ENCODE data around the gene CBLN3.
"Not testable (repeated sequence)": the region's sequence is repeated elsewhere in the genome, so short reads cannot be mapped to it uniquely, and the experiment has no call there.

The CBLN3 gene

DNA sequence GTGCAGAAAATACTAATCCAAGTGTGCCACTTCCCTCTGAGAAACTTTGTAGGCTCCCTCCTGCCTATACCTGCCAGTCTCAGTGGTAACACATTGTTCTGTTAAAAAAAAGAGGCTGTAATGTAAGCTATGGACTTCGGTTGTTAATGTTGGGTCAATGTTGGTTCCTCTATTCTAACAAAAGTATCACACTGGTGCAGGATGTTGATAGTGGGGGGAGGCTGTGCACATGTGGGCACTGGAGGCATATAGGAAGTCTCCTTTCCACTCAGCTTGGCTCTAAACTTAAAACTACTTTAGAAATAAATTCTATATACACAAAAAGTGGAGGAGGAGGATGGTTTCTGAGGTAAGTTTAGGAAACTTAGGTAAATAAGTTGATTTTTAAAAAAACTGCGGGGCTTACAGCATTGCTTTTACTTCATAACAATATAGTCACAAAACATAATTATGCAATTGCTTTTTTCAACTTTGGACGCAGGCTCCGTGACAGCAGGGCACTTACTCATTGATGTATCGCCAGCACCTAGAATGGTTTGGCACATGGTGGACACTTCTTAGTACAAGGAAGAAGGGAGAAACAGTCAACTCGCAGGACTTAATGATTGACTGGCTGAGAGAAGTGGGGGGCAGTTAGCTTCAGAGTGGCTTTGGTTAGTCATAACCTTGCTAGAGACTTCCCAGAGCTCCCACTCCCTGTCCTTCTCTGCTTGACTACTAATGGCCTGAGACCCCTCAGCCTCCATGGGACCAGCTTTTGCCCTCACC is 38.6 kb downstream of the CBLN3 start:
- H3K4me3 Mint-ChIP-seq: no peak overlapping the region
- H3K9me3 Mint-ChIP-seq: no peaks in the 10 kb centered on the region
- peaks cover 20% of the 10 kb centered on the region for H3K27me3 Mint-ChIP-seq
- no peak overlapping the region for H3K27ac Mint-ChIP-seq
- H3K36me3 Mint-ChIP-seq (ENCODE audit: low read depth): no peaks in the 10 kb centered on the region
- no peaks in the 10 kb centered on the region for H3K4me1 Mint-ChIP-seq (ENCODE audit: low read depth)

DNA sequence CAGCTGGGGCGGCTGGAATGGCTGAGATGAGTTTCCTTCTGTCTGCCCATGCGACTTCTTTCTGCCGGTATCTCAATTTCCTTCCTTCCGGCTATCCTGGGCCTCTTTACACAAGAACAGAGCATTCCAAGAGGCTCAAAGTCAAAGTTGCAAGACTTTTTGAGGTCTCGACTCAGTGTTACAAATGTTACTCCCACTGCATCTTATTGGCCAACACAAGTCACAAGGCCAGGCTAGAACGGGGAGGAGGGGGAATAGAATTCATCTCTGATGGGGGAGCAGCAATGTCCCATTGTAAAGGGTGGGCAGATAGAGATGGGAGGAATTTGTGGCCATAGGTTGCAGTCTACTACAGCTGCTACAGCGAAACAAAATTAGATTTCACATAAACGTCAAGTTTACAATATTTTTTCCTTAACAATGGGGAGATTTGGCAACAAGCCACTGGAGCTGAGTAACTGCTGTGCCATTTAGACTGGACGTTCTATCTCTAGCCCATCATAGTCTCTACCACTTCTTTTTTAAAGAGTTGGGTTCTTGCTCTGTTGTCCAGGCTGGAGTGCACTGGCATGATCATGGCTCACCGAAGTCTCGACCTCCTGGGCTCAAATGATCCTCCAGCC is 40.1 kb downstream of the CBLN3 start:
- Mint-ChIP-seq H3K36me3 (ENCODE audit: low read depth) (no peaks in the 10 kb centered on the region), H3K27ac (no peak overlapping the region), H3K4me3 (no peak overlapping the region), H3K27me3 (peaks cover 23% of the 10 kb centered on the region), H3K9me3 (no peaks in the 10 kb centered on the region), H3K4me1 (ENCODE audit: low read depth) (no peaks in the 10 kb centered on the region)

DNA sequence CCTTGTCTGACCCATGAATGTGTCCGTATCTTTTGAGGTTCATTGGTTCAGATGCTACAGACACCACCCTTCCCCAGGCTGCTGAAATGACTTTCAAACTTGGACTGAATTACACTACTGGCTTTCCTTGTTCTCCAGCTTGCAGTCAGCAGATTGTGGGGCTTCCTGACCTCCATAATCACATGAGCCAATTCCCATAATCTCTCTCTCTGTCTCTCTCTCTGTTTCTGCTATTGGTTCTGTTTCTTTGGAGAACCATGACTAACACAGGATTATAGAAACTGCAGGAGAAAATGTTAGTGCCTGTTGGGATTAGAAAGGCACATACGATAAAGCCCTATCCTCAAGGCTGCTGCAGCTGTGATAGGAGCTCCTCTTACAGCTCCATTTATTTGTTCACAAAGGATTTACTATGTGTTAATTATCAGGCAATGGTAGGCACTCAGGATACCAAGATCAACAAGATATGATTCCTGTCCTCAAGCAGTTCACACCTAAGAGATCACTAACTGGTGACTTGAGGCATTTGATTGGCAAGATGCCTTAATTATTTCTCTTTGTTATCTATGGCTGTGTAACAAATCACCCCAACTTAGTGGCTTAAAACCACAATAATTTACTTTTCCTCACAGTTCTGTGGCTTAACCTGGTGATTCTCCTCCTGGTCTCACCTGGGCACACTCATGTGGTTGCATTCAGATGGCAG is 40.8 kb downstream of the CBLN3 start:
- Mint-ChIP-seq H3K36me3 (ENCODE audit: low read depth) (no peaks in the 10 kb centered on the region), H3K4me3 (no peak overlapping the region), H3K27me3 (peaks cover 25% of the 10 kb centered on the region), H3K9me3 (no peaks in the 10 kb centered on the region), H3K27ac (no peak overlapping the region), H3K4me1 (ENCODE audit: low read depth) (no peaks in the 10 kb centered on the region)

DNA sequence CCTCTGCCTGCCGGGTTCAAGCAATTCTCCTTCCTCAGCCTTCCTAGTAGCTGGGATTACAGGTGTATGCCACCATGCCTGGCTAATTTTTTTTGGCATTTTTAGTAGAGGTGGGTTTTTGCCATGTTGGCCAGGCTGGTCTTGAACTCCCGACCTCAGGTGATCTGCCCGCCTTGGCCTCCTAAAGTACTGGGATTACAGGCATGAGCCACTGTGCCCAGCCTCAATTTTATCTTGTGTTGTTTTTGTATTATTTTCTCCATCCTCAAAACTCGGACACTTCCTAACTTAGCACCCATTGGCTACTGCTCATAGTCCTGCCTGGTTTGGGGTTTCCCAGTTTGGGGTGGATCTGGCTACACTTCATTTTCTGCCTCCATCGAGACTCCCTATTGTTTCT is 41.9 kb downstream of the CBLN3 start:
- not testable (repeated sequence) for H3K4me1 Mint-ChIP-seq (ENCODE audit: low read depth); H3K9me3 Mint-ChIP-seq; H3K27ac Mint-ChIP-seq; H3K36me3 Mint-ChIP-seq (ENCODE audit: low read depth); H3K4me3 Mint-ChIP-seq
- peaks cover 25% of the 10 kb centered on the region for H3K27me3 Mint-ChIP-seq

DNA sequence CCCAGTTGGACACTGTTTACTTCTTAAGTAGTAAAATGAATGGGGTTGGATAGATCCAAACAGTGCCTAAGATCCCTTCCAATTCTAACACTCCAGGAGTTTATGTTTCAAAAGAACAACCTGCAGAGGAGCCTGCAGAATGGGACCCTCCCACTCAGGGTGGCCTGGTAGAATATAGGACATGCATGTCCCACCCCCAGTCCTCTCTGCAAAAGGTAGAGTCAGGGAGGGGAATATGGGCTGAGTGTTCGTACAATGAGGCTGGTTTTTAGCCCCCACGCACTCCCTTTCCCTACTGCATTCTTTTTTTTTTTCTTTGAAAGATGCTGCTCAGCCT is 42.5 kb downstream of the CBLN3 start:
- H3K27me3 Mint-ChIP-seq: peaks cover 25% of the 10 kb centered on the region

DNA sequence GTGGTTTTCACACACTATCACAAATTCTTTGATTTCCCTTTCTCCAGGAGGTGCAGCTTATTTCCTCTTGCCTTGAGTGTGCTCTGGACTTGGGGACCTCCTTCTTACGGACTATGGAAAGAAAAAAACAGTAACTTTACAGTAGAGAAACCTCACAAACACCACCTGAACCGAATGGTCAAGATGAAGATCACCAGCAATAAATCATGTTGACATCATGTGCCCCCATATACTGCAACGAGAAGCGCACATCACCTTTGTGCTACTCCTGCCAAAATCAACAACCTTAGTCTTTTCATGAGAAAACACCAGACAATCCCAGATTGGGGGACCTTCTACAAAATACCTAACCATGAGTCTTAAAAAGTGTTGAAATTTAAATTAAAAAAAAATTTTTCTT is 43.9 kb downstream of the CBLN3 start:
- H3K36me3 Mint-ChIP-seq (ENCODE audit: low read depth): no peaks in the 10 kb centered on the region
- H3K4me1 Mint-ChIP-seq (ENCODE audit: low read depth): no peaks in the 10 kb centered on the region
- H3K27ac Mint-ChIP-seq: no peak overlapping the region
- H3K9me3 Mint-ChIP-seq: no peaks in the 10 kb centered on the region
- H3K27me3 Mint-ChIP-seq: peaks cover 19% of the 10 kb centered on the region
- no peak overlapping the region for H3K4me3 Mint-ChIP-seq

More for the DNA sequence above, 42.5 kb downstream of the CBLN3 start:
- Mint-ChIP-seq H3K4me1 (ENCODE audit: low read depth) (no peaks in the 10 kb centered on the region), H3K27ac (no peak overlapping the region), H3K4me3 (no peak overlapping the region), H3K36me3 (ENCODE audit: low read depth) (no peaks in the 10 kb centered on the region), H3K9me3 (no peaks in the 10 kb centered on the region)

DNA sequence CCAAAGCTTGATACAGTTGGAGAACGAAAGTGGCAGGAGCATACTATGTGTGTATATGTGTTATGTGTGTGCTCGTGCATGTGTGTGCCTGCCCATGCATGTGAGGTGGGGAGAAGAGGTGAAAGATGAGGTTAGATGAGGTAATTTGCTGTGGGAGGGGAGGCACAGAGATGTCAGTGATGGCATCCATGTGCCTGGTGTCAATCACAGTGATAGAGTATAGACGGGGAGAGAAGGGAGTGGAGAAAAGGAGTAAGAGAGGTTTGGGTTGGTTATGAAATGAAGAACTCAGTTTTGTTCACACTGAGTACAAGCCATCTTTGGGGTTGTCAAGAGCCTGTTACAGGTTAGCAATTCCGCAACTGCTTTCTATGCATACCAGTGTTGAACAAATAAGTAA is 45.3 kb downstream of the CBLN3 start:
- no peaks in the 10 kb centered on the region for H3K9me3 Mint-ChIP-seq
- H3K4me3 Mint-ChIP-seq: no peak overlapping the region
- no peaks in the 10 kb centered on the region for H3K4me1 Mint-ChIP-seq (ENCODE audit: low read depth)
- peaks cover 19% of the 10 kb centered on the region for H3K27me3 Mint-ChIP-seq
- no peaks in the 10 kb centered on the region for H3K36me3 Mint-ChIP-seq (ENCODE audit: low read depth)
- no peak overlapping the region for H3K27ac Mint-ChIP-seq

DNA sequence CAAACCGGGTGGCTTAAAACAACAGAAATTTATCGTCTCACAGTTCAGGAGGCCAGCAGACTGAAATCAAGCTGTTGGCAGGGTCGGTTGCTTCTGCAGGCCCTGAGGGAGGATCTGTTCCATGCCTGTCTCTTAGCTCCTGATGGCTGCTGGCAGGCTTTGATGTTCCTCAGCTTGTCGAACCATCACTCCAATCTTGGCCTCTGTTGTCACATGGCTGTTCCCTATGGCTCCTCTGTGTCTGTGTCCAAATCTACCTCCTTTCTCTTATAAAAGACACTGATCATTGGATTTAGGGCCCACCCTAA is 47.5 kb downstream of the CBLN3 start:
- Mint-ChIP-seq H3K36me3 (ENCODE audit: low read depth) (no peaks in the 10 kb centered on the region), H3K27ac (no peak overlapping the region), H3K27me3 (peaks cover 13% of the 10 kb centered on the region)

DNA sequence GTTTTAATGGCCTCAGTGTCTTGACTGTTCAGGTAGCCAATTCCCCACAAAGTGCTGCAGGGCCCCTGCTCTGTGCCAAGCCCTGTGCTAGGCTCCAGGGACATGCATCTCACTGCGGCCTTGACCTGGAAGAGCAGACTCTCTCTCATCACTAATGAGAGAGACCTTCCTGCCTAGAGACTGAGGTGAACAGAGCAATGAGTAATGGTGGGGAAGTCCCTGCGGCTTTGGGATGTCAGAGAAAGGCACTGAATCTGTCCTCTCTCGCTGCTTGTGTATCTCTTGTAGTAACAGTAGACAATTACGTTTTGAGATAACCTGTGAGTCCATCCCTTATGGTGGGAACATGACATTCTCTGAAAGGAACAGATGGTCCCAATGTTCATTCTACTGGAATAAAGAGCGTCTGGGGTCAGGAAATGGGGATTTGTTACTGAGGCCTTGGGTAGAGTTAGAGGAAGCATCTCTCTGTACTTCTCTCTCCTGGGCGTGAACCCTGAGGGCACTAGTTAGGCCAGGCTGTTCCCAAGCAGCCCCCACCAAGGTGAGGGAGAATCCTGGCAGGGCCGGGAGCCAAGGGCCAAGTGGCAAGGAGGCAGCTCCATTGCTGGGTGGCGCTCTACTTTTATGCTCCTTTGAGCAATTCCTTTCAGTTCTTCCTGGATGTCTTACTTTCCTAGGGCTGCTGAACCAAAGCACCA is 48.0 kb downstream of the CBLN3 start:
- Mint-ChIP-seq H3K4me1 (ENCODE audit: low read depth) (no peaks in the 10 kb centered on the region), H3K27ac (no peak overlapping the region), H3K9me3 (no peaks in the 10 kb centered on the region), H3K36me3 (ENCODE audit: low read depth) (no peaks in the 10 kb centered on the region), H3K4me3 (no peak overlapping the region), H3K27me3 (peaks cover 8% of the 10 kb centered on the region)

More for the DNA sequence above, 47.5 kb downstream of the CBLN3 start:
- Mint-ChIP-seq H3K4me1 (ENCODE audit: low read depth) (no peaks in the 10 kb centered on the region), H3K9me3 (no peaks in the 10 kb centered on the region), H3K4me3 (no peak overlapping the region)

DNA sequence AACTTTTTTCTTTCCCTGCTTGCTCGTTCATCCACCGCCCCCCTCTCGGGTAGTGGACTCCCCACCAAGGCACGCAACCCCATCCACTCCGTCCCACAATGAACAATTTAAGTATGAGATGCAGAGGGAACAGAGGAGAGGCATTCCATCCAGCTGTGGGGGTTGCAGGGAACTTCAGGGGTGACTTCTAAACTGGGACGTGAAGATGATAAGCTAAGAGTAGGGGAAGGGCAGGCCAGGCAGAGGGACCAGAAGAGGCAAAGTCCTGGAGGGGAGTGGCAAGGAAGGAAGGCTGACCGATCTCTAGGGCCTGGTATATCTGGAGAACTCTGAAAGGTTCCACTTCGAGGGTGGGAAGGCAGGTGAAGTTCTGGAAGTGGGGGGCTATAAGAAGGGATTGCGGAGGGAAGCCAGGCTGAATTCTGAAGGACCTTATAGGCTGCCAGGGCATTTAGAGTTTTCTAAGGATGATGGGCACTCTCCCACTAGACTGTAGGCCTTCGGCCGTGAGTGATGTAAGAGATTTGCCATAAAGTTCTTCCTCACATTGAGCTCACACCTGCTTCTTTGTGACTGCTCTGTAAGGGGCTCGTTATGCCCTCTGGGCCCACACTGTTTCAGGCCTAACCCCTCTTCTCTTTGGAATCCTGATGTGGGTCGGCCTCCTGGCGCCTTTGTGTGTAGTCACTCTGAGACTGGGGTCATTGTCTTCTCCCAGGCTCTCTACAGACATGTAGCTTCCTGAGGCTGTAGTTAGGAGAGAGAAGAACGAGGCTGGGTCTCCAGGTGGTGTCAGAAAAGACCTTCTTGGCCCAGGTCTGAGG is 49.3 kb downstream of the CBLN3 start:
- H3K36me3 Mint-ChIP-seq (ENCODE audit: low read depth): no peaks in the 10 kb centered on the region
- peaks cover 4% of the 10 kb centered on the region for H3K27me3 Mint-ChIP-seq
- H3K4me1 Mint-ChIP-seq (ENCODE audit: low read depth): no peaks in the 10 kb centered on the region
- no peak overlapping the region for H3K27ac Mint-ChIP-seq
- H3K4me3 Mint-ChIP-seq: no peak overlapping the region
- no peaks in the 10 kb centered on the region for H3K9me3 Mint-ChIP-seq

DNA sequence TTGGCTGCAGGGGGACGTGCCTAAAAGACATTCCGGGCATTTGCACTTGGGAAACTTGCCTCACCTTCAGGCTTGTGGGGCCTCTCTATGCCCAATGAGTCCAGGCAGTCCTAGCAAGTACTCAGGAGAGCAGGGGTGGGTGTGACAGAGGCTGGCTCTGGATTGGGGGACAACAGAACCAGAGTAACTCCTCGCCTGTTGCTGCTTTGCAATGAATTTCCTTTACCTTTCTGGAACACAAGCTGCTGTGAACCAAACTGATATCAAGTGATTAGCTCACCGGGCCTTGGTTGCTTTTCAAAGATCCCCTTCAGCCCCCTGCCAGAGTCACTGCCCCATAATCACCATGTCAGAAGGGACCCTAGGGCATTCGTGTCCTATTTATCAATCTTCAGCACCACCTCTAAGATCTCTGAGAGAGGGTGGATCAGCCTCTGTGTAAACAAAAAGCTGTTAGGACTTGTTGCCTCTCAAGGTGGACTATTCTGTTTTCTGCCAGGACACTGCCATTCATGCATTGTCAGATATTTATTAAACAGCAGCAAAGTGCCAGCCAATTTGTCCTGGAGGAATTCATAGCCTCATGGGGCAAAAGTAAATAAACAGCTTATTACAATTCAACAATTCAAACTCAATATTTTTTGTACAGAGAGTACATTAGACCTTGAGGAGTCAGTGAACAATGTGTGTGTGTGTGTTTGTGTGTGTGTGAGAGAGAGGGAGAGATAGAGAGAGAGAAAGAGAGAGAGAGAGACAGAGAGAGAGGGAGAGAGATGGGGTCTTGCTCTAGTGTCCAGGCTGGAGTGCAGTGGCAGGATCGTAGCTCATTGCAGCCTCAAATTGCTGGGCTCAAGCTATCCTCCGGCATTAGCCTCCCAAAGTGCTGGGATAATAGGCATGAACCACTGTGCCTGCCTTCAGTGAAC is 50.2 kb downstream of the CBLN3 start:
- peak overlapping the region; percentile 14 for H3K27ac Mint-ChIP-seq
- no peaks in the 10 kb centered on the region for H3K4me1 Mint-ChIP-seq (ENCODE audit: low read depth)
- H3K27me3 Mint-ChIP-seq: peaks cover 4% of the 10 kb centered on the region
- no peaks in the 10 kb centered on the region for H3K9me3 Mint-ChIP-seq
- no peaks in the 10 kb centered on the region for H3K36me3 Mint-ChIP-seq (ENCODE audit: low read depth)
- H3K4me3 Mint-ChIP-seq: no peak overlapping the region

DNA sequence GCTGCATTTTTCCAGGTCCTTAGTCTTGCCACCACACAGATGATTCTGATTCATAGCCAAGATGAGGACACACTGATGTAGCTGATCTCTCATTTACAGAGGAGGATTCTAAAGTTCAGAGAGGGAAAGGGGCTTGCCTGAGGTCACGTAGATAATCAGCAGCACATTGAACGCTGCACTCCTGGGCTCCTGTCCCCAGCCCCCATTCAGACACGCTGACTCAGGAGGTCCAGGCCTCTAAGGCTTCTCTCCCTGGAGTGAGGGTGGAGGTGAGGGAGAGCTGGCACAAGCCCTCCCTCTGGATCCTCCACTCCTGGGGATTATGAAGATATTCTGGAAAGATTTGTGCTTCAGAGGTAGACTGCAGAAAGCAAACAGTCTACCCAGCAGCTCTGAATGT is 51.1 kb downstream of the CBLN3 start:
- Mint-ChIP-seq H3K9me3 (no peaks in the 10 kb centered on the region), H3K4me3 (no peak overlapping the region), H3K4me1 (ENCODE audit: low read depth) (no peaks in the 10 kb centered on the region), H3K36me3 (ENCODE audit: low read depth) (no peaks in the 10 kb centered on the region), H3K27me3 (no peaks in the 10 kb centered on the region), H3K27ac (no peak overlapping the region)

DNA sequence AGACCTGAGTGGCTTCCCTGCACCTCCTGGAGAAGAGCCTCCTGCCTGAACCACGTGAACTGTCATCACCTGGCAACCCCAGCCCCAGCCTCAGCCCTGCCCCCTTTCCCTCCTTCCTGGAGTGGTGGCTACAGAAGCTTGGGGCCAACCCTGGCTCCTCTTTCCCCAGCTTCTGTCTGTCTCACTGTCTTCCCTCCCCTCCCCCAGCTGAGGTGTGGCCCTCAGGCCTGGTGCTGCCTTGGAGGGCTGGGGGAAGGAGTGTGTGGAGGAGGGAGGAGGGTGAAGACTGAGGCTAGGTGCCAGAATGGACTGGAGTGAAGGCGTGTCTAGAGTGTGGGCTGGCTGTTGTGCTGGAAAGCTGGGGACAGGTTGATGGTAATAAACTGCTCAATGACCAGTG is 51.8 kb downstream of the CBLN3 start:
- H3K36me3 Mint-ChIP-seq (ENCODE audit: low read depth): no peaks in the 10 kb centered on the region
- H3K4me3 Mint-ChIP-seq: no peak overlapping the region
- no peak overlapping the region for H3K27ac Mint-ChIP-seq
- H3K27me3 Mint-ChIP-seq: no peaks in the 10 kb centered on the region
- no peaks in the 10 kb centered on the region for H3K9me3 Mint-ChIP-seq
- no peaks in the 10 kb centered on the region for H3K4me1 Mint-ChIP-seq (ENCODE audit: low read depth)

DNA sequence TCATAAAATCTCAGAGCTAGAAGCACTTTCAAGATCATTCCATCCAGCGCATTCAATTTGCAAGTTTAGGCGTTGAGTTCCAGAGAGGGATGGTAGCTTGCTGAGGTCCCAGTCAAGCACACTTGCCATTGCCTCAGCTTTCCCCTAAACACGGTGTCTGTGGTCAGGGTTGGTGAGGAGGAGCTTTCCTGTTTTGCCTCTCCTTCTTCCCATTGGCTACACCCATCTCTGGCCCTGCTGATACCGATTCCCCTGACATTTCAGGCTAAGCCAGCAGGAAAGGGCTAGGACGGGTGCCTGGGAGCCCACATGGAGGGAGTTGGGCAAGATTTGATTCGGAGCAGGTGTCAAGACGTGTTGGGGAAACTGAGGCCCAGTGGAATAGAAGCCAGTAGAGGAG is 52.3 kb downstream of the CBLN3 start:
- H3K4me1 Mint-ChIP-seq (ENCODE audit: low read depth): no peaks in the 10 kb centered on the region
- no peaks in the 10 kb centered on the region for H3K36me3 Mint-ChIP-seq (ENCODE audit: low read depth)
- H3K4me3 Mint-ChIP-seq: no peak overlapping the region

More for the DNA sequence above, 52.3 kb downstream of the CBLN3 start:
- H3K27ac Mint-ChIP-seq: no peak overlapping the region
- H3K27me3 Mint-ChIP-seq: no peaks in the 10 kb centered on the region
- H3K9me3 Mint-ChIP-seq: no peaks in the 10 kb centered on the region
